GM18517 (cell line): ENCODE results near the gene SLC10A1.
A peak's percentile ranks its signal among the peaks of the same experiment; 100 is the strongest.

Source experiments
- ATAC-seq: cut with Tn5 transposase; IDR thresholded peaks from one replicate; pipeline ENCODE4 v1.9.1; 2021; ENCODE audit warnings: mild to moderate bottlenecking, moderate library complexity; ENCODE audit not compliant: unreplicated experiment

Gene SLC10A1

DNA sequence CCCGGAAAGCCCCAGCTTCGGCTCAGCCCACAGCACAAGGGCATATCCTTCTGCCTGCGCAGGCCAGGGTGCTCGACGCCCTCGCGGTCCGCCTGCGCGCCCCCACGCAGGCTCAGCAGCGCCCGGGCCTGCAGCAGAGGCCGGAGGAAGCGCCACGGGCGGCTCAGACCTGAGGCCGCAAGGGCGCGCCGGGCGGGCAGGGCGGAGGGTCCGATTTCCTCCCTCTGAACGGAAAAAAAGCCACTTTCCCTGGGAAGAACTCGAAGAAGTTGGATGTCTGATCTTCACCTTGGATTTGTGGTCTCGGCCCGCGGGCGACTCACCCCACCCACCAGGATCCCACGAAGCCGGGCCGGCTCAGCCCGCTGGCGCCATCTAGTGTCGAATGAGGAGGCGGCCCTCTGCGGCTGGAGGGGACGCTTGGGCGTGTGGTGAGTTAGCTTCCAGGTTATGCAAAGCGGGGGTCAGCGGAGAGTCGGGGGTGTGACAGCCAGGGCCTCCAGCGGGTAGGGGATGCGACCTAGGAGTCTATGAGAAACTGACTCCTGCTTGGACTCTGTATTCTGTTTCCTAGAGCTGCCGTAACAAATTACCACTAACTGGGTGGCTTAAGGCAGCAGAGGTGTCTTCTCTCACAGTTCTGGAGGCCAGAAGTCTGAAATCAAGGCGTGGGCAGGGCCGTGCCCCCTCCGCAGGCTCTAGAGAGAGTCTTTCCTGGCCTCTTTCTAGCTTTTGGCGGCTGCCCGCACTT is 70.1 kb downstream of the SLC10A1 start:
- ATAC-seq, result peak; percentile 86
